ENCODE measurements around the gene MOCS1. TPM values are rescaled to one million over a fixed set of nuclear protein-coding genes. Genes with fewer than 3 reads are reported as not detected.

MOCS1 gene
- total and polyA plus RNA-seq, 4 donors, result 10.3 to 23.0 (median 19.2) TPM

DNA sequence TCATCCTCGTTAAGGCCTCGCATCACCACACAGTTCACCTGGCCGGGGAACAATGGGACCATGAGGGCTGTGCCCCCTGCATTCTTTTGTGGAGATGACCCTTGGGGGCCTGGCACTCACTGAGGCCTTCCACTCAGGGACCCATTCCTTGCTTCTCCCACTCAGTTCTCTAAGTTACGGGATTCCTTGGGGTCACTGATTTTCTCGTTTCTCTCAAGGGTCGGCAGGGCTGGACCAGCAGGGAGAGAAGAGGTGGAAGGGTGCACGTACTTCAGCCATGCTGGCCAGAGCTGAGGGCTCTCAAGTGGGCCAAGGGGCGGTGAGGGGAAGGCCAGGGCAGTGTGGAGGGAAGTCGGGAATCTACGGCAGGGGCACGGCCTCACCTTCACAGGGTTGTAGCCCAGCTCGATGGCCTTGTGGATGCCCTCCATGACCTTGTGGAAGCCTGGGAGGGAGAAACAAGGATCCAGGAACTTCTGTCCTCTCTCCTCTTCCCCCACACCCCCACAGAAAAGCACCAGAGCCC, 20.8 kb downstream of the MOCS1 start:
- ATAC-seq (ENCODE audit: insufficient read depth, low FRiP score) (no peak), DNase-seq (no peak)
- H3K27me3 ChIP-seq (ENCODE audit: control insufficient read depth in 3 of 3, insufficient read depth in 3 of 3, low read length in 2 of 3), result no peaks in the 10 kb centered on the region
- H3K9me3 ChIP-seq (ENCODE audit: control insufficient read depth in 4 of 4, insufficient read depth in 3 of 4, low read length in 3 of 4), result no peaks in the 10 kb centered on the region
- H3K4me1 ChIP-seq (ENCODE audit: control insufficient read depth in 5 of 5, insufficient read depth in 5 of 5, low read length in 5 of 5), result no peaks in the 10 kb centered on the region
- TF ChIP-seq, protein P1, sequence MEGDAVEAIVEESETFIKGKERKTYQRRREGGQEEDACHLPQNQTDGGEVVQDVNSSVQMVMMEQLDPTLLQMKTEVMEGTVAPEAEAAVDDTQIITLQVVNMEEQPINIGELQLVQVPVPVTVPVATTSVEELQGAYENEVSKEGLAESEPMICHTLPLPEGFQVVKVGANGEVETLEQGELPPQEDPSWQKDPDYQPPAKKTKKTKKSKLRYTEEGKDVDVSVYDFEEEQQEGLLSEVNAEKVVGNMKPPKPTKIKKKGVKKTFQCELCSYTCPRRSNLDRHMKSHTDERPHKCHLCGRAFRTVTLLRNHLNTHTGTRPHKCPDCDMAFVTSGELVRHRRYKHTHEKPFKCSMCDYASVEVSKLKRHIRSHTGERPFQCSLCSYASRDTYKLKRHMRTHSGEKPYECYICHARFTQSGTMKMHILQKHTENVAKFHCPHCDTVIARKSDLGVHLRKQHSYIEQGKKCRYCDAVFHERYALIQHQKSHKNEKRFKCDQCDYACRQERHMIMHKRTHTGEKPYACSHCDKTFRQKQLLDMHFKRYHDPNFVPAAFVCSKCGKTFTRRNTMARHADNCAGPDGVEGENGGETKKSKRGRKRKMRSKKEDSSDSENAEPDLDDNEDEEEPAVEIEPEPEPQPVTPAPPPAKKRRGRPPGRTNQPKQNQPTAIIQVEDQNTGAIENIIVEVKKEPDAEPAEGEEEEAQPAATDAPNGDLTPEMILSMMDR (IDR thresholded peaks at IDR 0.05; ENCODE audit: control extremely low read depth, extremely low read depth), result no peak
- H3K4me3 ChIP-seq, result no peak overlapping the region
- H3K9ac ChIP-seq (ENCODE audit: insufficient read depth in 1 of 2, low read length in 2 of 2), result no peak overlapping the region
- H3K27ac ChIP-seq (ENCODE audit: low read depth in 1 of 2, low read length in 1 of 2), result no peak overlapping the region
- 94 to 99% methylated on average over 12 of the region's 12 CpGs for WGBS, 2 donors
- H3K36me3 ChIP-seq (ENCODE audit: control insufficient read depth in 4 of 4, insufficient read depth in 4 of 4, low read length in 4 of 4), result peaks cover 3 to 34% (median 9%) of the 10 kb centered on the region in 4 donors

DNA sequence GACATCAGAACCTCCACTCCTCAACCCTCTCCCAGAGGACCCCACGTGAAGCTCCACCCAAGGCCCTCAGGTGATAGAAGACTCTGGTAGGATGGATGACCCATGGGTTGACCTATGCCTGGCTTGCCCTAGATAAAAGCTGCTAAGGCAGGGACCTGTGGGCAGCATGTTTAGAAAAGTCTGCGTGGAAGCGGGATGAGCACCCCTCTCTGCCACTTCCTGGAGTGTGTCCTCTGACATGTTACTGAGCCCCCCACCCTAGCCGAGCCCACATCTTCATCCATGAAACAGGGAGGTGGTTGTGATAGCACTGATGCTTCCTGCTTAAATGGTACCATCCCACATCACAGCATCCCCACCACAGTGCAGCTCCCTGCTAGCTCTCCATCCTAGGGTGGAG, 21.8 kb downstream of the MOCS1 start:
- ATAC-seq (ENCODE audit: insufficient read depth, low FRiP score), result no peak
- Histone ChIP-seq H3K9ac (ENCODE audit: insufficient read depth in 1 of 2, low read length in 2 of 2) (no peak overlapping the region), H3K4me3 (no peak overlapping the region), H3K4me1 (ENCODE audit: control insufficient read depth in 5 of 5, insufficient read depth in 5 of 5, low read length in 5 of 5) (no peaks in the 10 kb centered on the region), H3K36me3 (ENCODE audit: control insufficient read depth in 4 of 4, insufficient read depth in 4 of 4, low read length in 4 of 4) (peaks cover 3 to 34% (median 9%) of the 10 kb centered on the region in 4 donors), H3K27me3 (ENCODE audit: control insufficient read depth in 3 of 3, insufficient read depth in 3 of 3, low read length in 2 of 3) (no peaks in the 10 kb centered on the region), H3K9me3 (ENCODE audit: control insufficient read depth in 4 of 4, insufficient read depth in 3 of 4, low read length in 3 of 4) (no peaks in the 10 kb centered on the region), H3K27ac (ENCODE audit: low read depth in 1 of 2, low read length in 1 of 2) (no peak overlapping the region)
- TF ChIP-seq, protein P1 (IDR thresholded peaks at IDR 0.05; ENCODE audit: control extremely low read depth, extremely low read depth), result no peak
- DNase-seq, result no peak
- 94 to 97% methylated on average over 4 of the region's 4 CpGs for WGBS, 2 donors

DNA sequence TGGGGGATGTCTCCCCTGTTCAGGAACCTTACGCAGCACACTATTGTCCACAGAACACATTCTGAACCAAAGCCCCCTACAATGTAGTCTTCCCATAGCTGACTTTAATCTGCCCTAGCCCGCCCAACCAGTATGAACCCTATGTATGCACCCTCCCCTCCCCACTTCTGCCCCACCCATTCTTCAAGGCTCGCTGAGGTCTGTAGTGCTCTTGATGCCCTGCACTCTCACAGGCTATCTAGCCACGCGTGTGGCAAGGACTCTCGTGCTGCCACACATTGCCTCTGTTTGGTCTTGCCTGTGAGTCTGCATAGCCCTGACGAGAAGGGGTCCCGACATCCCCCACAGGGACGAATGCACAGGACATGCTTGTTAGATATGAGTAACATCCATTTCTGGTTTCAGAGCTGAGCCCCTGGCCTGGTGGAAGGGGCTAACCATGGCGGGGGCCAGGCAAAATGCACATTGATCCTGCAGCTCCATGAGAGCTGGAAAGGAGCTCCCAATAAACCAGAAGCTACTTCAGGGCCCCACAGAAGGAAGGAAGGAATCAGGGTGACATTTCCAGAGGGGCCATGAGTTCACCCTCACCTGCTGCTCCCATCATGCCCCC, 22.6 kb downstream of the MOCS1 start:
- ATAC-seq (ENCODE audit: insufficient read depth, low FRiP score) (no peak), DNase-seq (no peak)
- no peak overlapping the region for H3K27ac ChIP-seq (ENCODE audit: low read depth in 1 of 2, low read length in 1 of 2)
- no peaks in the 10 kb centered on the region for H3K4me1 ChIP-seq (ENCODE audit: control insufficient read depth in 5 of 5, insufficient read depth in 5 of 5, low read length in 5 of 5)
- H3K4me3 ChIP-seq, result no peak overlapping the region
- no peak overlapping the region for H3K9ac ChIP-seq (ENCODE audit: insufficient read depth in 1 of 2, low read length in 2 of 2)
- H3K27me3 ChIP-seq (ENCODE audit: control insufficient read depth in 3 of 3, insufficient read depth in 3 of 3, low read length in 2 of 3), result no peaks in the 10 kb centered on the region
- peaks cover 6 to 35% (median 7%) of the 10 kb centered on the region in 4 donors for H3K36me3 ChIP-seq (ENCODE audit: control insufficient read depth in 4 of 4, insufficient read depth in 4 of 4, low read length in 4 of 4)
- H3K9me3 ChIP-seq (ENCODE audit: control insufficient read depth in 4 of 4, insufficient read depth in 3 of 4, low read length in 3 of 4), result no peaks in the 10 kb centered on the region
- WGBS, 2 donors, result 76 to 87% methylated on average over 10 of the region's 10 CpGs
- TF ChIP-seq, protein P1 (IDR thresholded peaks at IDR 0.05; ENCODE audit: control extremely low read depth, extremely low read depth), result no peak

Measured in lung (tissue), 12 donors.